Stimulated activated naive CD8-positive, alpha-beta T cell treated with anti-CD3 and anti-CD28 coated beads, Interleukin-15, amount 100 ng/mL, for 72 hours (primary cell): Measurements from ENCODE around the gene DOCK1.

Source experiments
- ATAC-seq: fragments of 150-1000 bp; cut with Tn5 transposase; 2 replicates; pipeline ENCODE4 v1.10.0; 2021; ENCODE audit warnings: mild to moderate bottlenecking, moderate library complexity
- DNase-seq, 2 donors: peaks; one replicate each; pipeline ENCODE4 v3.0.0; 2021 to 2022
- H3K27ac Mint-ChIP-seq, 2 donors: one replicate each; pipeline ENCODE4 v1.8.0; 2022; ENCODE audit warnings: mild to moderate bottlenecking in 2 of 2, mixed read lengths in 2 of 2, moderate library complexity in 2 of 2
- H3K27me3 Mint-ChIP-seq: one replicate; pipeline ENCODE4 v1.8.0; 2022; ENCODE audit warnings: mixed read lengths
- H3K4me1 Mint-ChIP-seq: one replicate; pipeline ENCODE4 v1.8.0; 2022; ENCODE audit warnings: mild to moderate bottlenecking, mixed read lengths
- H3K4me3 Mint-ChIP-seq, 2 donors: one replicate each; pipeline ENCODE4 v1.8.0; 2022; ENCODE audit warnings: mild to moderate bottlenecking in 2 of 2, mixed read lengths in 2 of 2, moderate library complexity in 1 of 2
- H3K9me3 Mint-ChIP-seq, 2 donors: one replicate each; pipeline ENCODE4 v1.8.0; 2022; ENCODE audit warnings: mixed read lengths in 2 of 2

DOCK1 gene

DNA sequence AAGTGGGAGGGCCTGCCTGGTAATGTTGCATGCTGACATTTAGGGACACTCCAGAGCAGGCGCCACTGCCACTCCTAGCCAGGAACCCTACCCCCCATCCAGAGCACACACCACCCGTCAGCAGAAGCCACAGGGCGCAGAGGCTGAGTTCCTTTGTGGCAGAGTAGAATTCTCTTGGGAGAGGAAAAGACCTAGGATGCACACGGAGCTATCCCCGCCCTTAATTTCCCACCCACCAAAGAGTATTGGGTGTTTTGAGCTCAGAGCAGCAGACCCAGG is 291.9 kb downstream of the DOCK1 start:
- H3K9me3 Mint-ChIP-seq: no peaks in the 10 kb centered on the region
- peaks cover 44% of the 10 kb centered on the region for H3K27me3 Mint-ChIP-seq
- H3K4me1 Mint-ChIP-seq: no peaks in the 10 kb centered on the region

GRCh38 chr10:127198307-127198706 is 293.1 kb downstream of the DOCK1 start:
- Mint-ChIP-seq H3K9me3 (no peaks in the 10 kb centered on the region), H3K27ac (no peak overlapping the region), H3K4me1 (no peaks in the 10 kb centered on the region), H3K4me3 (no peak overlapping the region), H3K27me3 (peaks cover 40% of the 10 kb centered on the region)
- DNase-seq: no peak
- no peak for ATAC-seq

More for the DNA sequence above, 291.9 kb downstream of the DOCK1 start:
- Mint-ChIP-seq H3K27ac (no peak overlapping the region), H3K4me3 (no peak overlapping the region)
- DNase-seq (no peak), ATAC-seq (no peak)

GRCh38 chr10:127198721-127199120 is 293.5 kb downstream of the DOCK1 start:
- H3K27ac Mint-ChIP-seq: no peak overlapping the region
- peaks cover 36% of the 10 kb centered on the region for H3K27me3 Mint-ChIP-seq
- H3K4me3 Mint-ChIP-seq: no peak overlapping the region
- no peaks in the 10 kb centered on the region for H3K4me1 Mint-ChIP-seq
- H3K9me3 Mint-ChIP-seq: no peaks in the 10 kb centered on the region
- ATAC-seq: no peak
- DNase-seq: no peak

DNA sequence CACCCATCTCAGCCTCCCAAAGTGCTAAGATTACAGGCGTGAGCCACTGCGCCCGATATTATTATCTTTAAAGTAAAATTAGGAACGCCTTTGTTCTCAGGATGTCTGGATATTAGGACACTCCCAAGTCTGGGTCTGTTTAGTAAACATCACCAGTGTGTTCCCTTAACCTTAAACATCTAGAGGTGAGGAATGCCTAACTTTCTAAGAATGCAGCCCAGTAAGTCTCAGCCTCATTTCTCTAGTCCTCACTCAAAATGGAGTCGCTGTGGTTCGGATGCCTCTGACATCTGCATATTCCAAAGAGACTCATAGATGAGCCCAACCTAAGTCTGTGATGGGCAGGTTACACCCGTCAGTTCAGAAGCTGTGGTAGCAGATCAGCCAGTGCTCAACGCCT is 295.4 kb downstream of the DOCK1 start:
- DNase-seq: no peak
- Mint-ChIP-seq H3K9me3 (no peaks in the 10 kb centered on the region), H3K4me1 (no peaks in the 10 kb centered on the region), H3K27me3 (peaks cover 20% of the 10 kb centered on the region), H3K4me3 (no peak overlapping the region), H3K27ac (no peak overlapping the region)
- no peak for ATAC-seq

DNA sequence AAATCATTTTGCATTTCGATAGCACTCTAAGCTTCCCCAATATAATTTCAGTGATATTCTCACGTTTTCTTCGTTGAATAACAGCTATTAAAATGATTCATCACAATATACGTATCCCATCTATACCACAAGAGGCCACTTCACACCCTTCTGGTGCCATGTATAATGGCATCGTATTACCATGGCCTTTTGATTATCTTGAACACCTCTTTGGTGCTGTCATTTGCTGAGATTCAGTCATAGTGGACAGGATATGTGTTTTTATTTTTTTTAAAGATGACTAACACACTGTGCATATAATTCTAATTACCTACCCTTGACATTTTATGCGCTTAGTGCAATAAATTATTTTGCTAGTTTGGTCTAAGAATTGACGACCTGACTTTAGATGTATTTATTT is 297.8 kb downstream of the DOCK1 start:
- Mint-ChIP-seq H3K9me3 (no peaks in the 10 kb centered on the region), H3K4me1 (no peaks in the 10 kb centered on the region), H3K27ac (no peak overlapping the region), H3K27me3 (peaks cover 4% of the 10 kb centered on the region), H3K4me3 (no peak overlapping the region)
- no peak for DNase-seq
- ATAC-seq: no peak

GRCh38 chr10:127207081-127207480 is 301.9 kb downstream of the DOCK1 start:
- no peak overlapping the region for H3K27ac Mint-ChIP-seq
- H3K4me3 Mint-ChIP-seq: no peak overlapping the region
- no peaks in the 10 kb centered on the region for H3K9me3 Mint-ChIP-seq
- no peak for DNase-seq
- no peaks in the 10 kb centered on the region for H3K4me1 Mint-ChIP-seq
- ATAC-seq: no peak
- no peaks in the 10 kb centered on the region for H3K27me3 Mint-ChIP-seq

GRCh38 chr10:127210936-127211466 is 305.8 kb downstream of the DOCK1 start:
- DNase-seq (no peak), ATAC-seq (no peak)
- H3K4me1 Mint-ChIP-seq: no peaks in the 10 kb centered on the region
- H3K27me3 Mint-ChIP-seq: no peaks in the 10 kb centered on the region
- H3K27ac Mint-ChIP-seq: no peak overlapping the region
- H3K4me3 Mint-ChIP-seq: no peak overlapping the region
- H3K9me3 Mint-ChIP-seq: no peaks in the 10 kb centered on the region

- Mint-ChIP-seq H3K9me3 (no peaks in the 10 kb centered on the region), H3K27me3 (no peaks in the 10 kb centered on the region), H3K4me3 (no peak overlapping the region), H3K4me1 (no peaks in the 10 kb centered on the region), H3K27ac (no peak overlapping the region)
- no peak for ATAC-seq
- DNase-seq: no peak
These were observed 310.6 kb downstream of the DOCK1 start for GRCh38 chr10:127215866-127216265.

DNA sequence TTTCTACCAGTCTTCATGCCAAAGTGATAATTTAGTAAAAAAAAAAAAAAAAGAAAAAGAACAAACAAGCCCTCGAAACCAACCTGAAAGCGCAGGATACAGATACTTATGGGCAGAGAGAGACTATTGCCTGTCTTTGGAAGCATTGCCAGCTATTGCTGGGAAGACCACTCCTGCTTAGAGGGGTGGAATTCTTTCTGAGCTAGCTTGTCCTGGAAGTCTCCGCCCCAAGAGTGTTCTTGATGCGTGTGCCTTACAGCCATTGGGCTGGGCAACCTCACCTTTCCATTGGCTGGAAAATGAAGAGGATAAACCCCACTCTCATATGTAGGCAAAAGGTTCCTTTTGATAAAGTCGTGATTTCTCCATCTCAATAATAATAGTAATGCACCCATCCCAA is 311.0 kb downstream of the DOCK1 start:
- Mint-ChIP-seq H3K9me3 (no peaks in the 10 kb centered on the region), H3K27ac (no peak overlapping the region), H3K27me3 (no peaks in the 10 kb centered on the region), H3K4me1 (no peaks in the 10 kb centered on the region), H3K4me3 (no peak overlapping the region)
- DNase-seq (no peak), ATAC-seq (no peak)

DNA sequence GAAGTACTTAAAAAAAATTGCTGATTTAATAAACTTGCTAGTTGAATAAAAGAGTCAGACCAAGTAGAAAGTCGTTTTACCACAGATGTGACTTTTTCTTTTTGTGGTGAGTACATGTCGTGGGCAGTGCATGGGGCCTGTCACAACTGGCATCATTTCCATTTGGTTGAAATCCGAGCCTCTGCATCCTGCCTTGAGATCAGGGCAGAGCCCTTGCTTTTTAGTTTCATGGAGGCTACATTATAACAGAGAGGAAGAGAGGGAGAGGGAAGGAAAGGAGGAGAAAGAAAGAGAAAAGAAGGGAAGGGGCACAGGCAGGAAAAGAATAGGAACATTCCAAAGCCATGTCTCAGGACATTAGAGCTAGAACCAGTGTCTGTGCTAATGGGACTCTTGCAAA is 311.6 kb downstream of the DOCK1 start:
- DNase-seq (no peak), ATAC-seq (no peak)
- H3K27me3 Mint-ChIP-seq: no peaks in the 10 kb centered on the region
- no peaks in the 10 kb centered on the region for H3K9me3 Mint-ChIP-seq
- no peak overlapping the region for H3K4me3 Mint-ChIP-seq
- H3K4me1 Mint-ChIP-seq: no peaks in the 10 kb centered on the region
- H3K27ac Mint-ChIP-seq: no peak overlapping the region

- H3K9me3 Mint-ChIP-seq: no peaks in the 10 kb centered on the region
- H3K4me1 Mint-ChIP-seq: no peaks in the 10 kb centered on the region
- ATAC-seq (no peak), DNase-seq (no peak)
- no peaks in the 10 kb centered on the region for H3K27me3 Mint-ChIP-seq
- H3K4me3 Mint-ChIP-seq: no peak overlapping the region
- H3K27ac Mint-ChIP-seq: no peak overlapping the region
These were observed 313.4 kb downstream of the DOCK1 start for GRCh38 chr10:127218658-127219057.

DNA sequence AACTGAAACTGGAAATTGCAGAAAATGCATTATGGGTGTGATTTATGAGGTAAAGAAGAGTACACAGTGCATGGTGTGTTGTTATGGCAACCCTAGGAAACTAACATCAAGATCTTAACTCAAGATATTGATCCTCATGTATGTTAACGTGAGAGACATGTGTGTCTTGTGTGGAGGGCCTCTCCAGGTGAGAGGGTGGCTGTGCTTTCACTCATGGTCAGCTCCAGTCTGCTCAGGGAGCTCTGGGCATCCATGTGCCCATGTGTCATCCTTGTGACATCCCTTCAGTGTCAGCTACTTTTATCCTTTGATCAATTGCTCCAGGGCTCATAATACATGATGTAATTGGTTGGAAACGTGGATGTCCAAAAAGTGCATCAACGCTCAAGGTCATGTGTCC is 316.1 kb downstream of the DOCK1 start:
- DNase-seq: no peak
- Mint-ChIP-seq H3K27ac (no peak overlapping the region), H3K4me3 (no peak overlapping the region), H3K4me1 (no peaks in the 10 kb centered on the region), H3K9me3 (no peaks in the 10 kb centered on the region), H3K27me3 (no peaks in the 10 kb centered on the region)
- ATAC-seq: no peak

GRCh38 chr10:127227027-127227426 is 321.8 kb downstream of the DOCK1 start:
- Mint-ChIP-seq H3K9me3 (no peaks in the 10 kb centered on the region), H3K27me3 (no peaks in the 10 kb centered on the region), H3K27ac (no peak overlapping the region), H3K4me3 (no peak overlapping the region), H3K4me1 (no peaks in the 10 kb centered on the region)
- ATAC-seq: peak; percentile 18
- no peak for DNase-seq

DNA sequence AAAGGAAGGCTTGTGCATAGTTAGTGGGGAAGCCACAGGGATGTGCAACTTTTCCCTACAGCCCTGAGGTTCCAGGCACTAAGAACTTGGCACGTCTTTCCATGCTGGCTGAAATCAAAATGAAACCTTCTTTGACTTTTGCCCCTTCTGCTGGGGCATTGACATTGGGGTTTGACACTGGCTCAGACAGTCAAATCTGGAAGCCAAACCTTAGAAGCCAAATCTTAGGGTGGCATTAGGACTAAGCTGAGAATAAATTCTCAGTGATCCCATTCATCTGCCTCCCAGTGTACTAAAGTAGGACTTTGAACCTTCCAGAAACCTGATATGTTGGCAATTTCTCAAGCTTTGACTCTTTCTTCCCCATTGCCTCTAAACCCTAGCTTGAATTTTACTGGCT is 322.4 kb downstream of the DOCK1 start:
- DNase-seq (no peak), ATAC-seq (no peak)
- H3K4me3 Mint-ChIP-seq: no peak overlapping the region
- H3K27me3 Mint-ChIP-seq: no peaks in the 10 kb centered on the region
- H3K4me1 Mint-ChIP-seq: no peaks in the 10 kb centered on the region
- H3K27ac Mint-ChIP-seq: no peak overlapping the region
- H3K9me3 Mint-ChIP-seq: no peaks in the 10 kb centered on the region

GRCh38 chr10:127228195-127228787 is 323.1 kb downstream of the DOCK1 start:
- Mint-ChIP-seq H3K4me1 (no peaks in the 10 kb centered on the region), H3K4me3 (no peak overlapping the region), H3K27me3 (no peaks in the 10 kb centered on the region), H3K27ac (no peak overlapping the region), H3K9me3 (no peaks in the 10 kb centered on the region)
- no peak for ATAC-seq
- DNase-seq: no peak

GRCh38 chr10:127234306-127234800 is 329.1 kb downstream of the DOCK1 start:
- Mint-ChIP-seq H3K27me3 (no peaks in the 10 kb centered on the region), H3K4me1 (no peaks in the 10 kb centered on the region), H3K4me3 (no peak overlapping the region), H3K9me3 (no peaks in the 10 kb centered on the region), H3K27ac (no peak overlapping the region)
- DNase-seq (no peak), ATAC-seq (no peak)

- Mint-ChIP-seq H3K27me3 (no peaks in the 10 kb centered on the region), H3K27ac (no peak overlapping the region), H3K9me3 (no peaks in the 10 kb centered on the region), H3K4me1 (no peaks in the 10 kb centered on the region), H3K4me3 (no peak overlapping the region)
- DNase-seq (no peak), ATAC-seq (no peak)
These were observed 331.0 kb downstream of the DOCK1 start for GRCh38 chr10:127236266-127236665.
